Chondrocyte (in vitro differentiated cells): ENCODE measurements around the gene UVRAG. TPM values are rescaled to one million over a fixed set of nuclear protein-coding genes. Genes with fewer than 3 reads are reported as not detected.

Experiments
- DNase-seq: peaks from one replicate; pipeline ENCODE4 v3.0.0; 2021; ENCODE audit warnings: mixed read lengths, low spot score
- H3K27ac Mint-ChIP-seq: one replicate; pipeline ENCODE4 v1.8.0; 2021; ENCODE audit warnings: mild to moderate bottlenecking, moderate library complexity, mixed read lengths; ENCODE audit not compliant: unreplicated experiment
- H3K27me3 Mint-ChIP-seq: 2 replicates; pipeline ENCODE4 v1.8.0; 2021; ENCODE audit warnings: low read depth, mixed read lengths
- H3K36me3 Mint-ChIP-seq: 2 replicates; pipeline ENCODE4 v1.8.0; 2021; ENCODE audit warnings: low read depth, mixed read lengths
- H3K4me1 Mint-ChIP-seq: 2 replicates; pipeline ENCODE4 v1.8.0; 2021; ENCODE audit warnings: low read depth, mild to moderate bottlenecking, mixed read lengths
- H3K4me3 Mint-ChIP-seq: one replicate; pipeline ENCODE4 v1.8.0; 2021; ENCODE audit warnings: mild to moderate bottlenecking, moderate library complexity, mixed read lengths; ENCODE audit not compliant: unreplicated experiment
- H3K9me3 Mint-ChIP-seq: 2 replicates; pipeline ENCODE4 v1.8.0; 2021; ENCODE audit warnings: low read depth, mixed read lengths
- total RNA-seq: library from RNA; stranded (reverse); gene quantifications from 3 replicates; pipeline ENCODE4 v1.2.1, GENCODE V29; 2021
- TF ChIP-seq, protein P1 (sequence below): fragments of 200-600 bp; sonication (generic); IDR thresholded peaks from 2 replicates; pipeline ENCODE4 v1.5.0; 2021; ENCODE audit warnings: antibody characterized with exemption, mild to moderate bottlenecking, moderate library complexity

Gene UVRAG
- total RNA-seq, 1 donor from 2014 or later = 16.9 TPM

DNA sequence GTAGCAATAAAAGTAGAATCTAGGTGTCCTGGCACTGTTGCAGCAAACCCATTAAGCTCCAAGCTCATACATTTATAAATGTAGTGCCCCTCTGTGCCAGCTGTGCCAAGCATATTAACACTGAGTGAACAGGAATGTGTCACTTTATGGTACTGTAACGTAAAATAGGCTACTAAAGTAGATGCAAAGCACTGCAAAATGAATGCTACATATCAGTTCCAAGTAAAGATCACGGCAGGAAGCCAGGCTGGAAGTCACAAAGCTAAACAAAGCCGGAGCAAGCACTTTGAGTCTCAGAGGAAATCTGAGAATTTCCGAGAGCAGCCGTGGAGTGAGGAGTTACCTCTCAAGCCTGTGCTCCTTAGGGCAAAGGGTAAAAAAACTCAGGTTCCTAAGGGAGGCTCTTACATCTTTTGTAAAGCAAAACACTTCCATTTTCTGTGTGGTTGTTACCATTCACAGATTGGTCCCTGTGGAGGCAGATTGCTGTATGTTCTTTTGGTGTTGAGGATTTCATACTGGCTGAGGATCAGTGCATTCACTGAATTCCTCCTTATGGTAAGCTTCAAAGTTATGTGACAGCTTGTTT is 305.6 kb downstream of the UVRAG start:
- TF ChIP-seq, protein P1, sequence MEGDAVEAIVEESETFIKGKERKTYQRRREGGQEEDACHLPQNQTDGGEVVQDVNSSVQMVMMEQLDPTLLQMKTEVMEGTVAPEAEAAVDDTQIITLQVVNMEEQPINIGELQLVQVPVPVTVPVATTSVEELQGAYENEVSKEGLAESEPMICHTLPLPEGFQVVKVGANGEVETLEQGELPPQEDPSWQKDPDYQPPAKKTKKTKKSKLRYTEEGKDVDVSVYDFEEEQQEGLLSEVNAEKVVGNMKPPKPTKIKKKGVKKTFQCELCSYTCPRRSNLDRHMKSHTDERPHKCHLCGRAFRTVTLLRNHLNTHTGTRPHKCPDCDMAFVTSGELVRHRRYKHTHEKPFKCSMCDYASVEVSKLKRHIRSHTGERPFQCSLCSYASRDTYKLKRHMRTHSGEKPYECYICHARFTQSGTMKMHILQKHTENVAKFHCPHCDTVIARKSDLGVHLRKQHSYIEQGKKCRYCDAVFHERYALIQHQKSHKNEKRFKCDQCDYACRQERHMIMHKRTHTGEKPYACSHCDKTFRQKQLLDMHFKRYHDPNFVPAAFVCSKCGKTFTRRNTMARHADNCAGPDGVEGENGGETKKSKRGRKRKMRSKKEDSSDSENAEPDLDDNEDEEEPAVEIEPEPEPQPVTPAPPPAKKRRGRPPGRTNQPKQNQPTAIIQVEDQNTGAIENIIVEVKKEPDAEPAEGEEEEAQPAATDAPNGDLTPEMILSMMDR = no peak
- Mint-ChIP-seq H3K4me1 (peaks cover 27% of the 10 kb centered on the region), H3K36me3 (peaks cover 3% of the 10 kb centered on the region), H3K27ac (no peak overlapping the region), H3K27me3 (no peaks in the 10 kb centered on the region), H3K4me3 (peak overlapping the region; percentile 45), H3K9me3 (no peaks in the 10 kb centered on the region)
- DNase-seq = no peak

DNA sequence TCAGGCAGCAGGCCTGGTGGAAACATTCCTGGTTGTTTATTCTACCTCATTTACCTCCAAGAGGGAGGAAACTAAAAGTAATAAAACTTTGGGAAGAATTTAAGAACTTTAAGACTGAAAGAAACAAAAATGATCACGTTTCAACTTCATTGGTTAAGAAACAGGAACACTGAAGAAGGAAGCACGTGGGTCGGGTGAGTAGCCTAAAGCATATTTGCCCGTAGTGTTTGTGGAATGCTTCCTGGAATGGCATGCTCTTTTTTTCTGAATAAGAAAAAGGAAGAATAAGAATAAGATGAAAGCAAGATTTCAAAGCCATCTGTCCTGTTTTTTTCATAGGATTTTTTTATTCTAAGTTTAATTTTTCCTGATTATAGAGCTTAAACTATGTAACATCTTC is 308.2 kb downstream of the UVRAG start:
- Mint-ChIP-seq H3K4me3 (no peak overlapping the region), H3K27ac (peak overlapping the region; percentile 66), H3K36me3 (peaks cover 3% of the 10 kb centered on the region), H3K4me1 (peaks cover 30% of the 10 kb centered on the region), H3K9me3 (no peaks in the 10 kb centered on the region), H3K27me3 (no peaks in the 10 kb centered on the region)
- TF ChIP-seq, protein P1 = no peak
- DNase-seq = no peak

DNA sequence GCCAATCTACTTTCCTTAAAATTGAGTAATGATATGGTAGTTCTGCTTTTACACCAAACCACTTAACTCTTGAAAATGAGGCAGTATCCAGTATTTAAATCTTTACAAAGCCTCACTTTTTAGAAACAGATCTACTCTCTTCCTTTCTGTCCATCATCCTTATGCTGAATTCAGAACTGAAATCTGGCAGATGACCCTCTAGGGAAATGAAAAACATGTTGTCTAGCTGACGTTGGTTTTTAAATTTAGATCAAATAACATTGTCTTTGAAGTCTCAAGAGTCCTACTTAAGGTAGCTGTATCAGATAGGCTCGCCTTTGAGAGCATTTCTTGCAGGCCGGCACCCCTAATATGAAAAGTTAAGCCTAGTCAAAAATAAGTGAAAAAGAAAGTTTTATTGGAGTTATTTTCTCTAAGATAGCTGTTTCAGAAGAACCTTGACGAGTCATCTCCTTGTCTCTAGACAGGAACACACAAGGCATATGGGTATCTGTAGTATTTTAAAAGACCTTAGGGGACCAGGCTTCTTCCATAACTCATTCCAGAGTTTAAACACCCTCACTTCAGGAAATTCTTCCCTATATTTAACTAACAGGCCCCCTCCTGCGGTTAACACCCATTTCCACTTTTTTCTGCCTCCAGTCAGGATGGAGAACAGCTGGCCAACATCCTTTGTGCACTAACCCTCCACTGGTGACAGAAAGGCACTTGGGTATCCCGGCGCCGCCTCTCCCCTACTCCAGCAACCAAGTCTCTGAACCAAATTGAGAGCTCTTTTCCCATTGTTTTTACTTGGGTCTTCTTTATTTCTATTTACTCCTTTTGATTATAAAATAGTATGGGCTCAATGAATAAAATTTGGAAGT is 310.1 kb downstream of the UVRAG start:
- Mint-ChIP-seq H3K4me1 (peaks cover 30% of the 10 kb centered on the region), H3K9me3 (no peaks in the 10 kb centered on the region), H3K4me3 (no peak overlapping the region), H3K27ac (peak overlapping the region; percentile 37), H3K27me3 (no peaks in the 10 kb centered on the region), H3K36me3 (peaks cover 3% of the 10 kb centered on the region)
- TF ChIP-seq, protein P1 = no peak
- DNase-seq = no peak

DNA sequence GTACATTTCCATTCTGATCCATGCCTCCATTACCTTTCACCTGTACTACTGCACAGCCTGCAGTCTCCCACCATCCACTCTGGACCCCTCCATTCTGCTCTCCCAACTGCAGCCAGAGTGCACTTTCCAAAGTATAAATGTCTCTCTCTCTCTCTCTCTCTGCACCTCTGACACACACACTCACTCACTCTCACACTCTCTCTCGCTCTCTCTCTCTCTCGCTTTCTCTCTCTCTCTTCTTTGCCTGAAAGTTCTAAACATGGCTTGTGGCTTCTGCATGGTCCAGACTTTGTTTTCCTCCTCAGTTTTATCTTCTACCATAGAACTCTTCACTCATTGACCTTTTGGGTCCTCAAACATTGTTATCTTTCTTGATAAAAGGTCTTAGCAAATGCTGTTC is 314.7 kb downstream of the UVRAG start:
- no peak overlapping the region for H3K27ac Mint-ChIP-seq
- no peak for DNase-seq
- TF ChIP-seq, protein P1 = no peak
- no peaks in the 10 kb centered on the region for H3K27me3 Mint-ChIP-seq
- H3K9me3 Mint-ChIP-seq = no peaks in the 10 kb centered on the region
- H3K4me3 Mint-ChIP-seq = no peak overlapping the region
- H3K36me3 Mint-ChIP-seq = peaks cover 3% of the 10 kb centered on the region
- H3K4me1 Mint-ChIP-seq = peaks cover 33% of the 10 kb centered on the region

DNA sequence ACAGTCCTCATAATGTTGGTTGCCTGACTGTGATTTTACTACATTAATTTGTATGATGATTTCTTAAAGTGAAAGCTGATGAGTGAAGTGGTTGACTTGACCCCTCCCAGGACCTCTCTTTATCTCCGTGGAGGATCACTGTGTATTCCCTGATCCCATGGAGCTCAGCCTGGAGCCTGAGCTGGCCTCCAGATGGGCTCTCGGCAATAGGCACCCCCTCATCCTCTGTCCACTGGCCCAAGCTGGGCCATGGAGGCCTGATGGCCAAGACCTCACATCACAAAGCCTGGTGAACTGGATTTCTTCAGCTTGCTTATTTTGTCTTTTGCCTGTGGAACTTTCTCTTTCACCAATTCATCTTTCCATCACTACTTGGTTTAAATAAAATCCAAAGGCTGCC is 316.1 kb downstream of the UVRAG start:
- no peak for DNase-seq
- peaks cover 3% of the 10 kb centered on the region for H3K36me3 Mint-ChIP-seq
- TF ChIP-seq, protein P1 = no peak
- H3K27ac Mint-ChIP-seq = peak overlapping the region; percentile 62
- peaks cover 24% of the 10 kb centered on the region for H3K4me1 Mint-ChIP-seq
- no peaks in the 10 kb centered on the region for H3K9me3 Mint-ChIP-seq
- H3K27me3 Mint-ChIP-seq = no peaks in the 10 kb centered on the region
- H3K4me3 Mint-ChIP-seq = no peak overlapping the region
